ENCODE data around the gene PEDS1.
"Not testable (repeated sequence)": the region's sequence is repeated elsewhere in the genome, so short reads cannot be mapped to it uniquely, and the experiment has no call there.

The PEDS1 gene

GRCh38 chr20:50153500-50154377 is at the start of gene PEDS1:
Gene PEDS1, minus strand, starts transcription at chr20:50153723. Its CDS starts 86 bp downstream, at chr20:50153637.
- peak; percentile 88 for DNase-seq

- no peak for DNase-seq
These were observed 49.2 kb upstream of the PEDS1 start for GRCh38 chr20:50202677-50203076.

- DNase-seq = not testable (repeated sequence)
These were observed 48.2 kb upstream of the PEDS1 start for GRCh38 chr20:50201710-50202109.

- DNase-seq = no peak
These were observed 47.1 kb upstream of the PEDS1 start for GRCh38 chr20:50200482-50201104.

- DNase-seq = no peak
These were observed 46.2 kb upstream of the PEDS1 start for GRCh38 chr20:50199703-50200102.

- no peak for DNase-seq
These were observed 45.2 kb upstream of the PEDS1 start for GRCh38 chr20:50198716-50199115.

- DNase-seq = no peak
These were observed 44.7 kb upstream of the PEDS1 start for GRCh38 chr20:50198180-50198666.

GRCh38 chr20:50197463-50198179 is 44.1 kb upstream of the PEDS1 start:
- DNase-seq = no peak

- DNase-seq = no peak
These were observed 43.4 kb upstream of the PEDS1 start for GRCh38 chr20:50196896-50197295.

GRCh38 chr20:50196248-50196647 is 42.7 kb upstream of the PEDS1 start:
- no peak for DNase-seq

GRCh38 chr20:50195524-50196120 is 42.1 kb upstream of the PEDS1 start:
- no peak for DNase-seq

GRCh38 chr20:50194831-50195523 is 41.5 kb upstream of the PEDS1 start:
- DNase-seq = no peak

GRCh38 chr20:50194422-50194830 is 40.9 kb upstream of the PEDS1 start:
- no peak for DNase-seq

GRCh38 chr20:50193836-50194421 is 40.4 kb upstream of the PEDS1 start:
- DNase-seq = no peak

GRCh38 chr20:50193199-50193835 is 39.8 kb upstream of the PEDS1 start:
- DNase-seq = no peak

- DNase-seq = peak; percentile 79
These were observed 39.1 kb upstream of the PEDS1 start for GRCh38 chr20:50192364-50193198.

GRCh38 chr20:50191544-50192363 is 38.2 kb upstream of the PEDS1 start:
- peak; percentile 73 for DNase-seq

GRCh38 chr20:50191065-50191543 is 37.6 kb upstream of the PEDS1 start:
- DNase-seq = peak; percentile 74

Data from activated CD4-positive, CD25-positive, alpha-beta regulatory T cell treated with anti-CD3 and anti-CD28 coated beads, Interleukin-2, amount 50 U/mL, for 72 hours (primary cell).